Activated CD8-positive, alpha-beta memory T cell treated with anti-CD3 and anti-CD28 coated beads for 1 hour (primary cell): ENCODE measurements around the gene MBD4.
"Not testable (repeated sequence)": the region's sequence is repeated elsewhere in the genome, so short reads cannot be mapped to it uniquely, and the experiment has no call there.

ENCODE experiments used
- DNase-seq, 2 donors: peaks; one replicate each; pipeline ENCODE4 v3.0.0-alpha.2; 2020; ENCODE audit warnings: low read depth in 1 of 2; ENCODE audit errors: extremely low read depth in 1 of 2

The MBD4 gene

GRCh38 chr3:129439817-129440617, at the start of gene MBD4, which contains the start of gene IFT122:
MBD4 (minus strand) TSS chr3:129439948; CDS start chr3:129439833, 115 bp downstream.
IFT122 (plus strand) TSS chr3:129440224; CDS start chr3:129440331, 107 bp downstream.
- peak; percentile 94 to 98 for DNase-seq

DNA sequence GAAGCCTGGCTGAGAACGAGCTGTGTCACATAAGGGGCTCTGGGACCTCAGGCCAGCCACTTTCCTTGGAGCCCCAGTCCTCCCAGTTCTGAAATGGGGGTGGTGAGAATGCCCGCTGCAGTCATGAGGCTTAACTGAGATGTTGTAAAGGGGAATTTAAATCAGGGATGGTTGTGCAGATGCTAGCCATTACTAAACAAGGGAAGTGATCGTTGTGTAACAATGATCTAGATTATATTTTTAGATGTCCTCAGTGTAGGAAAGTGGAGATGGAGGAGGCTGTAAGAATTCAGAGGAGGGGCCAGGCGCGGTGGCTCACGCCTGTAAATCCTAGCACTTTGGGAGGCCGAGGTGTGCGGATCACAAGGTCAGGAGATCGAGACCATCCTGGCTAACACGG, 49.5 kb upstream of the MBD4 start:
- not testable (repeated sequence) for DNase-seq

DNA sequence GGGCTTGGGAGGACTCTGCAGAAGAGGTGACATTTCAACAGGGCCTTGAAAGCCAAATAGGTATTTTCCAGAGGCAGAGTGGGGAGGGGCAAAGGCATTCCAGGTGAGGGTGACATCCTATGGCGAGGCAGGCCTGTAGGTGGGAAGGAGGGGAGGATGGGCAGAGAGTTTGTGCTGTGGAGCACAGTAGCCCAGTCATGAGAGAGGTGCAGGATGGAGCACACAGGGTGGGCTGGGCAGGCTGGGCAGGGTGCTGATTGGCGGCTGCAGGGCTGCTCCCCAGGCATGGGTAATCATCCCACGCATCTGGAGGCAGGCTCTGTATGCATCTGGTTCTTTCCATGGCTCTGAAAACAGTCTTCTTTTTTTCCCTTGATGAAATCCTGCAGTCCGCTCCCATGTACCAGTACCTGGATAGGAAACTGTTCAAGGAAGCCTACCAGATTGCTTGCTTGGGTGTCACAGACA, 48.2 kb upstream of the MBD4 start:
- not testable (repeated sequence) for DNase-seq

- no peak for DNase-seq
These were observed 47.6 kb upstream of the MBD4 start for GRCh38 chr3:129487183-129487867.

DNA sequence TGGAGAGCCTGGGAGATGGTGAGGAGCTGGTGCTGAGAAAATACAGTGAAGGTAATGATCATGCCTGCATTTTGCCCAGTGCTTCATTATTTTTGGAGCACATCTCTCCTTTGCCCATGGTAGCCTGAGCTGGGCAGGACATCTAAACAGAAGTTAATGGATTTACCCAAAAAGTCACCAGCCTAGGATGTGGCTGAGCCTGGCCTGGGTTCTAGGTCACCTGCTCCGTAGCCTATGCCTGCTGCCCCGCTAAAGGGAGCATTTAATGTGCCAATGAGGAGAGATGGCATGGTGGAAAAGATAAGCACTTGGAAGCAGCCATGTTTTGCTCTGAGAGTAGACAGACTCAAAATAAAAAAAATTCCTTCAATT, 46.9 kb upstream of the MBD4 start:
- no peak for DNase-seq

DNA sequence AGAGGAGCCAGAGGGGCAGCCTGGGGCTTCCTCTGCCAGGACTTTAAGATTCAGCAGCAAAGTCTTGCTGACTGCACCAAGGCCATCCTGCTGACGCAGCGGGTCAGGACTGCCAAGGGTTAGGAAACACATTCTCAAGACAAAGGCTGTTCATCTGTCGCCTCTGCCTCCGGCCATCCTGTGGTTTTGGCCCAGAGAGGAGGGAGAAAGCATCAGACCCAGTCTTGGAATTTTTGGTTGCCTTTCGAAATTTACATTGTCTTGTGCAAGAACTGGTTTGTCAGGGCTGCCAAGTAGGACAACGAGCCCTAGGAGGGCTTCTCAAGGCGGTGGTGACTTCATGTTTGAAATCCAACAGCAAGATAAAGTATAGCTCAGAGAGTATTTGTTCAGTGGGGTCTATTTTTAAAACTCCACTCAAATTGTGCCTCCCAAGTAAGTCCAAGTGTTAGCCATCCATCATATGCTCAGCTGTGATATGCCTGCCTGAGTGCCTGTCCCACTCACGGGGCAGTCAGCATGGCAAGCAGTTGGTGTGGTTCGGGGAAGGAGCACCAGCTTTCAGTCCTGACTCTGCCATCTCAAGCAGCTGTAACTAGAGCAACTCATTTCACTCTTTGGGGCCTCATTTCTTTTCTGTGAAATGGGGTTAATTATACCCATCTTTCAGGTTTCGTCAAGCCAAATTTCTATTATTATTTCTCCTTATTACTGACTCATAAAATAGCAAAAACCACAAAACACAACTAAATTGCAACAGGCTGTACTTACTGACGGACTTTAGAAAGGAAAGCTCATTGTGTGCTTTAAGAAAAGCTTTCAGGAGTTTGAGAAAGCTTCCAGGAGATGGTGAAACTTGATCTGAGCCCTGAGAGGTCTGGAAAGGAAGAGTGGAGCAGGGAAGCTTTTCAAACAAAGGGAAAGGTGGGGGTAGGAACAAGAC, 46.2 kb upstream of the MBD4 start:
- DNase-seq: no peak

GRCh38 chr3:129485146-129485545, 45.4 kb upstream of the MBD4 start:
- not testable (repeated sequence) for DNase-seq

DNA sequence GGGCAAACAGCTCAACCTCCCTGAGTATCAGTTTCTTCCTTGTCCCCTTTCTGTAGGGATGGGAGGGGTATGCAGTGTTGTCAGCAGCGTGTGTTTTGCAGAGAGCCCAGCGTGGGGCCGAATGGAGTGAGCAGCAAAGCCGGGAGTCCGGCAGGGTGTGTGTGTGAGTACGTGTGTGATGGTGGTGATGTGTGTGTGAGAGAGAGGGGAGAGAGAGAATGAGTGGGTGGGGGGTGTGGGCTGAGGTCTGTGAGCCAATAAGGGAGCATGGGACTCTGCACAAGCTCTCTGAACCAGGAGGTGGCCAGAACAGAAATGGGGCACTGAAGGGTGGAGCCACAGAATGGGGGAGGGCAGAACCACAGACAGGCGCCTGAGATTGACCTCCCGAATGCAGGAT, 44.1 kb upstream of the MBD4 start:
- no peak for DNase-seq

DNA sequence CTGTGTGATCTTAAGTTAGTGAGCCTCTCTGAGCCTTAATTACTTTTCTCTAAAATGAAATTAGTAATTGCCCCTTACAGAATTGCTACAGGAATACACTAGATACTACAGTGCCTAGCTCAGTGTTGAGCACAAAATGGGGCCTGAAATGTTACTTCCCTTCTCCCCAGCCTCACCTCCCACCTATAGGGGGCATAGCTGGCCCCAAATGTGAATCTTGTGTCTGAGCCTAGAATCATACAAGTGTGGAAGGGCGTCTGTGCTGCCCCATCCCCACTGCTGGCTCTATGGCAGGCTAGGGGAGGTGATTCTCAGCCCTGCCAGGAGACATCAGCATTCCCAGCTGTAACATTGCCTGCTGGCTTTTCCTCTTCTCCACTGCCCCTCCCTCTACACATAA, 43.0 kb upstream of the MBD4 start:
- DNase-seq: no peak

GRCh38 chr3:129481766-129482332, 42.1 kb upstream of the MBD4 start:
- no peak for DNase-seq

DNA sequence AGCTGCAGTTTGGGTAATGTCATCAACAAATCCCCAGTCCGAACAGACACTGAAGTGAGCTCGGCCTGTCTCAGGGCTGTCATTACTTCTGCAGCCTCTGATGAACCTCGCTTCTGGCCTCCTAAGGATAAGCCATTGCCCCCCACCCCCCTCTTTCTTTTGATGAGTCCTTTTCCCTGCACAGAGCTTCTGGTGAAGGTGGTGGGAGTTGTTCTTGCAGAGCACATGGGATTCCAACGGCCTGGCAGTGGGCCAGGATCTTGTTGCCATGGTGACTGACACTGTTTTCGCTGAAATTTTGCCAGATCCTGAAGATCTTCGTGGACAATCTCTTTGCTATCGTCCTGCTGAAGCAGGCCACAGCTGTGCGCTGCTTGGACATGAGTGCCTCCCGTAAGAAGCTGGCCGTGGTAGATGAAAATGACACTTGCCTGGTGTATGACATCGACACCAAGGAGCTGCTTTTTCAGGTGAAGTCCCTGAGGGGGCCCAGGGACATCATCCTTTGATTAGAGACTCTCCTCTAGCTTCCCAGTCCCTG, 41.5 kb upstream of the MBD4 start:
- DNase-seq: not testable (repeated sequence)

DNA sequence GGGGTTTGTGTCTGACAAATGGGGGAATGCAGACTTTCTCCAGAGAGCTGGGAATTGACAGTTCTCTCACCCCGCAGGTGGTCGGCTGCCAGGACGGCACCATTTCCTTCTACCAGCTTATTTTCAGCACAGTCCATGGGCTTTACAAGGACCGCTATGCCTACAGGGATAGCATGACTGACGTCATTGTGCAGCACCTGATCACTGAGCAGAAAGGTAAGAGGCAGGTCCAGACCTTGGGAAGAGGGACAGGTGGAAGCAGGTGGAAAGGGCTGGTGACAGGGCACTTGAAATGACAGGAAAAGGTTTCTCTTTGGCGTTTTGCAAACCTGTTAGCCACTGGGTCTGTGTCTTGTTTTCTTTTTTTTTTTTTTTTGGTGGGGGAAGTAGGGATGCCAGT, 36.8 kb upstream of the MBD4 start:
- no peak for DNase-seq

DNA sequence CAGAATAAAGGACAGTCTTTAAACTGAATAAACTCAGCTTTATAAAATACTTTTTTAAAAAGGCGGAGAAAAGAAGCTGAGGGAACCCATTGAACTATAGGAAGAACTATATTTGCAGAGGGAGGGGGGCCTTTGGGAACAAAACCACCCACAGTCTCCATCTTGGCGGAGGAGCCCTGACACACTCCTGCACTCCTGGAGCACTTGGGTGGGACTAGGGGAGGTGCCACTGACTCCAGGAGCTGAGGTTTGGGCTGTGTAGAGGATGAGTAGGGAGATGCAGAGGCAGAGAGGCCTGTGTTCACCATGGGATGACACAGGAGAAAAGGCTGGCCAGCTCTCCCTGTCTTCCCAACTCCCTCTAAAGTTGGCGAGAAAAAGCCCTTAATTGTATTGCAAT, 36.1 kb upstream of the MBD4 start:
- DNase-seq: no peak

- no peak for DNase-seq
These were observed 35.4 kb upstream of the MBD4 start for GRCh38 chr3:129474984-129475804.

DNA sequence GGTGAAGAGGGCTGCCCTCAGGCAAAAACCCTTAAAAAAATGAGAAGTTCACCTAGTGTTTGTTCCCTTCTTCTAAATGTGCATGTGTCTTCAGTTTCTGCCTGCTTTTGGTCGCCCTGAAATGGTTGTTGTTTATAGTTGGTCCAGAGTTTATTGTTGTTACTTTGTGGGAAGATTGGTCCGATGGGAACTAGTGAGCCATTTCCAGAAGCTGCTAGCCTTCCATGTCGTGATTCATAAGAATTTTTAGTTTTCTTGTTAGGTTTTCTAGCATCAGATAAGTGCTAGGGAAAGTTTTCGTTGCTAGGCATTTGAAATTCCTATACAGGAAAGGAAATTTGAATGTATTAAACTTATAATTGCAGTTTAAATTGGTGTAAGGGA, 34.0 kb upstream of the MBD4 start:
- DNase-seq: no peak

GRCh38 chr3:129473067-129473768, 33.5 kb upstream of the MBD4 start:
- no peak for DNase-seq

- no peak for DNase-seq
These were observed 31.1 kb upstream of the MBD4 start for GRCh38 chr3:129470861-129471260.

- DNase-seq: no peak
These were observed 29.3 kb upstream of the MBD4 start for GRCh38 chr3:129469026-129469425.

DNA sequence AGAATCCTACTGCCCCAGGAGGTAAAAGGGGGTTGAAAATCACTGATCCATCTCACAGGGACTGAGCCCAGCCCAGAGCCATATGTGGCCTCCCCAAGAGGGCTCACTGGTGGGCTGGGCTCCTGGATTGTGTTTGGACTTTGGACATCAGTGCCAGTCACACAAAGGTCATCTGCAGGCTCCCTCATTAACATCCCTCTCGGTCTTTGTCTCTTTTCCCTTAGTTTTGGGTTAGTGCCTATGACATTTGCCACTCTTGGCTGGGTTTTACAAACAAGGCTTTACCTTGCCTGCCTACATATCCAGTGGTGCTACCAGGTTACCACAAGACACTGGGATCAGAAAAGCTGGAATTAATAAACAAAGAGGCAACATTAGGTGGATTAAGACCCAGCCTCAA, 28.2 kb upstream of the MBD4 start:
- DNase-seq: no peak
